Neutrophil (primary cell): ENCODE data around the gene FLNC.

Experiments
- H3K27ac ChIP-seq: fragments of 200-600 bp; sonication (generic); 2 replicates; pipeline ENCODE4 v1.5.1; 2016; ENCODE audit warnings: mild to moderate bottlenecking, moderate library complexity
- H3K27me3 ChIP-seq: fragments of 200-600 bp; sonication (generic); 2 replicates; pipeline ENCODE4 v1.6.0; 2016; ENCODE audit warnings: mild to moderate bottlenecking
- H3K36me3 ChIP-seq: fragments of 200-600 bp; sonication (generic); 2 replicates; pipeline ENCODE4 v1.5.1; 2017
- H3K4me1 ChIP-seq, 2 experiments: fragments of 200-600 bp in 1 of 2; sonication (generic) in 1 of 2; 1 replicate in 1 of 2; 2 replicates in 1 of 2; pipeline versions ENCODE4 v1.5.1 to v1.6.1; 2013 to 2016; ENCODE audit warnings: low read depth in 1 of 2, low read length in 1 of 2, mild to moderate bottlenecking in 1 of 2, moderate library complexity in 1 of 2; ENCODE audit not compliant: control insufficient read depth in 1 of 2, insufficient read depth in 1 of 2
- H3K4me3 ChIP-seq, 2 experiments: fragments of 200-600 bp in 1 of 2; sonication (generic) in 1 of 2; 1 replicate in 1 of 2; 2 replicates in 1 of 2; pipeline ENCODE4 v1.5.1; 2013 to 2016; ENCODE audit warnings: low read depth in 1 of 2, low read length in 1 of 2, mild to moderate bottlenecking in 1 of 2, moderate library complexity in 1 of 2
- H3K9me3 ChIP-seq: fragments of 200-600 bp; sonication (generic); 2 replicates; pipeline ENCODE4 v1.5.1; 2016
- TF ChIP-seq, protein P1 (sequence below): fragments of 200-600 bp; sonication (generic); IDR thresholded peaks from 2 replicates; pipeline ENCODE4 v1.5.1; 2016; ENCODE audit warnings: antibody characterized with exemption

The FLNC gene

DNA sequence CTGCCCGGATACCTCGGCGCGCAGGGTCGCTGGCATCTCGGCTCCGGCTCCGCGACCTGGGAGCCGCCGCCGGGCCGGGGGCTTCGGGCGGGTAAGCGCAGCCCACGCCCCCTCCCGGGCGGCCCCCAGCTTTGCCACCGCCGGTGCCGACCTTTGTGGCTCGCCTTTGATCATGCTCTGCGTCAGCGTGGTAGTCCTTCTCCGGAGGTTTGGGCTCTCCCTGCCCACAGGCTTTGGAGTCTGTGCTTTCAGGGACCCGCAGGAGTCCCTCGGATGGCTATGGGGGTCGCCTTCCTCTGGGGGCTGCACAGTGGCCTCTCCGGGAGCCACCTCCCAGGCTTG is 39.7 kb downstream of the FLNC start:
- Histone ChIP-seq H3K4me3 (peak overlapping the region in 1 of 2 experiments; percentile 56), H3K27ac (no peak overlapping the region), H3K27me3 (peaks cover 55% of the 10 kb centered on the region), H3K4me1 (peaks cover 19 to 22% of the 10 kb centered on the region in 2 experiments), H3K9me3 (no peaks in the 10 kb centered on the region), H3K36me3 (peaks cover 19% of the 10 kb centered on the region)
- TF ChIP-seq, protein P1, sequence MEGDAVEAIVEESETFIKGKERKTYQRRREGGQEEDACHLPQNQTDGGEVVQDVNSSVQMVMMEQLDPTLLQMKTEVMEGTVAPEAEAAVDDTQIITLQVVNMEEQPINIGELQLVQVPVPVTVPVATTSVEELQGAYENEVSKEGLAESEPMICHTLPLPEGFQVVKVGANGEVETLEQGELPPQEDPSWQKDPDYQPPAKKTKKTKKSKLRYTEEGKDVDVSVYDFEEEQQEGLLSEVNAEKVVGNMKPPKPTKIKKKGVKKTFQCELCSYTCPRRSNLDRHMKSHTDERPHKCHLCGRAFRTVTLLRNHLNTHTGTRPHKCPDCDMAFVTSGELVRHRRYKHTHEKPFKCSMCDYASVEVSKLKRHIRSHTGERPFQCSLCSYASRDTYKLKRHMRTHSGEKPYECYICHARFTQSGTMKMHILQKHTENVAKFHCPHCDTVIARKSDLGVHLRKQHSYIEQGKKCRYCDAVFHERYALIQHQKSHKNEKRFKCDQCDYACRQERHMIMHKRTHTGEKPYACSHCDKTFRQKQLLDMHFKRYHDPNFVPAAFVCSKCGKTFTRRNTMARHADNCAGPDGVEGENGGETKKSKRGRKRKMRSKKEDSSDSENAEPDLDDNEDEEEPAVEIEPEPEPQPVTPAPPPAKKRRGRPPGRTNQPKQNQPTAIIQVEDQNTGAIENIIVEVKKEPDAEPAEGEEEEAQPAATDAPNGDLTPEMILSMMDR = no peak

DNA sequence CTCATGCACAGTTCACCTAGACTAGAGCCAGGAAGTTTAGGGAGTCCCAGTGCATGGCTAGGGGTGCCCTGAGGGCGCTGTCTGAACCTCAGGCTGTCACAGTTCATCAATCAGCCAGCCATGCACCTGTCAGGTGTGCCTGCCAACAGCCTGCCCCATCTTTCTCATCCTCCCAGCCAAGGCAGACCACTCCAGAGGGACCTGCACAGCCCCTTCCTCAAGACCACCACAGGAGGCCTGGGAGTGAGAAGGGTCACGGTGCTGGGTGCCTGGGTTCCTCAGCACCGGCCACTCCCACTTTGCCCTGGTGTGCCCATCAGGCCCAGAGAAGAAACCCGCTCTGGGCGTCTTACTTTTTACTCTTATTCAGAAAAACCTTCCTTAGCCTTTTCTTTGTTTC is 40.8 kb downstream of the FLNC start:
- H3K4me1 ChIP-seq = peaks cover 19 to 22% of the 10 kb centered on the region in 2 experiments
- peaks cover 55% of the 10 kb centered on the region for H3K27me3 ChIP-seq
- TF ChIP-seq, protein P1 = no peak
- H3K27ac ChIP-seq = no peak overlapping the region
- H3K4me3 ChIP-seq = no peak overlapping the region
- H3K9me3 ChIP-seq = no peaks in the 10 kb centered on the region
- H3K36me3 ChIP-seq = peaks cover 8% of the 10 kb centered on the region

DNA sequence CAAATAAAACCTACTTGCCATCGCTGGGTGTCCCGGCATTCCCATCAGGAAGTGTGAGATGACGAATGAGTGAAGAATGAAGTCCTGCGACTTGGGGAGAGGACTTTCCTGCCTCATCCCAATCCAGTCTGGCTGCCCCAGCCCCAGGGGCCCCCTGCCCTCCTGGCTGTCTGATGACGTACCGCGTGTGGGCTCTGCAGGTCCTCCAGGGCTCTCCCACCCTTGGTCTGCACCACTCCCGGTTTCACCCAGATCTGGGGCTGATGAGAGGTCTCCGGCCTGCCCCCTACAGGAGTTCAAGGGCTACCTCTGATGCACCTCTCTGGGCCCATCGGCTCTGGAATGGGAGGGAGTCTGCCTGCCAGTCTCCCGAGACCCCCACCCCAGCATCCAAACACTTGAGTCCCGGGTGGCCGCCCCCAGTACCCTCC is 42.2 kb downstream of the FLNC start:
- H3K36me3 ChIP-seq = no peaks in the 10 kb centered on the region
- no peak overlapping the region for H3K27ac ChIP-seq
- TF ChIP-seq, protein P1 = no peak
- H3K9me3 ChIP-seq = no peaks in the 10 kb centered on the region
- peaks cover 55% of the 10 kb centered on the region for H3K27me3 ChIP-seq
- H3K4me1 ChIP-seq = peaks cover 19 to 22% of the 10 kb centered on the region in 2 experiments
- no peak overlapping the region for H3K4me3 ChIP-seq

DNA sequence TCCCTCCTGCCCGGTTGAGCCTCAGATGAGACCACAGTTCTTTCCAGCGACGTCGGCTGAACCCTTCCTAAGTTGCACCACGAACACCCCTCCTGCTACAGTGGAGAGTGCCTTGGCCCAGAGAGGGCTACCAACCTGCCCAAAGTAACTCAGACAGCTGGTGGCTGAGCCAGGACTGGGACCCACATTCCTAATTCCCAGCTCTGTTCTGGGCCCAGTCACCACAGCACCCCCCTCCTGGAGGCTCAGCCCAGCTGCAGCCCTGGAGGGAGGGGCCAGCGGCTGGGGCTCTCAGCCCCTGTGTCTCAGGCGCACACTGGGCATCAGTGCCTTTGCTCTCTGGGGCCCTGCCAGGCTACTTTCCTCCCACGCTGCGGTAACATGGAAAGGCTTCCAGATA is 43.0 kb downstream of the FLNC start:
- Histone ChIP-seq H3K36me3 (no peaks in the 10 kb centered on the region), H3K27ac (no peak overlapping the region), H3K27me3 (peaks cover 47% of the 10 kb centered on the region), H3K4me1 (peaks cover 19% of the 10 kb centered on the region in 2 experiments), H3K4me3 (no peak overlapping the region), H3K9me3 (no peaks in the 10 kb centered on the region)
- TF ChIP-seq, protein P1 = no peak

DNA sequence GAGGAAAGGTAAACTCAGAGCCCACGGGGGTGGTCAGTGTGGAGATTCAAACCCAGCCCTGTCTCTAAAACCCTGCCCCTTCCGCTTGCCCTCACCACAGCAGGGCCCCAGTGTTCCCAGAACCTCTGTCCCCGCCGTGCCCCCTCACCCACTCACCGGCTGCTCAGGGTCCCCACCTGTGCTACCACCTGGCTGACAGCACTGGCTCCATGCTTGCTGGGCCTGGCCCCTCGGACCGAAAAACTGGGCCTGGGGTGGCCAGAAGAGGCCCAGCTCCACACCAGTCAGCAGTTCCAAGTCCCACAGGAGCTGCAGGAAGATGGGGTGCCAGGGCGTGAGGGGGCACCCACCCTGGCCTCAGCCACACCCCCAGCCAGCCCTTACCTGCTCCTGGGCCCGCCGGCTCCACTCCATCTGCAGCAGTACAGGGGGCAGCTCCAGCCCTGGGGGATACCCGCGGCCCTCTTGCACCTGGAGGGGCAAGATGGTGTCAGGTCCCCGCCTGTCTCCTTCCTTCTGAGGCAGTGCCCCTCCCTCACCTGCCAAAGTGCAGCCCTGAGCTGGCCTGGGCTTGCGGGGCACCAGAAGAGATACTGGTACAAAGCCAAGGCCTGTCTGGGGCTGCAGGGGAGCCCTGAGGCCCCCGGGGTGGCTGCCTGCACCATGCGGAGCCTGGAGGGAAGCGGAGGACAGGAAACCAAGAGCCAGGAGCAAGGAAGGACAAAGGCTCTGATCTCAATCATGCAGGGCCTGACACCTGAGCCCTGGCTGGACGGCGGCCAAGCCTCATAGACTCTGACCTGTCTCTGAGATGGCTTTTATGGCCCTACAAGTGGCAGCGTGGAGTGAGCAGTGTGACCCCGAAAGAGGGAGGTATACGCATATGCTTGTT is 44.2 kb downstream of the FLNC start:
- Histone ChIP-seq H3K27me3 (peaks cover 36% of the 10 kb centered on the region), H3K36me3 (no peaks in the 10 kb centered on the region), H3K27ac (no peak overlapping the region), H3K4me1 (peaks cover 8% of the 10 kb centered on the region in 2 experiments), H3K4me3 (no peak overlapping the region), H3K9me3 (no peaks in the 10 kb centered on the region)
- TF ChIP-seq, protein P1 = no peak
